Adrenal gland (tissue), 12 donors: ENCODE measurements around the gene NFATC1. TPM values are rescaled to one million over a fixed set of nuclear protein-coding genes. Genes with fewer than 3 reads are reported as not detected.

Experiments used
- DNase-seq, 7 donors: peaks; one replicate each; pipeline ENCODE4 v3.0.0-alpha.2; 2019 to 2020
- H3K27ac ChIP-seq, 5 donors: fragments of 200-600 bp; sonication (generic) in 4 of 5; 1 replicate in 3 of 5; 2 replicates in 2 of 5; pipeline versions ENCODE4 v1.5.1 to v1.8.0; 2016 to 2020; ENCODE audit warnings: mild to moderate bottlenecking in 1 of 5
- H3K27me3 ChIP-seq: fragments of 200-600 bp; 2 replicates; pipeline ENCODE4 v1.8.0; 2021
- H3K36me3 ChIP-seq, 2 donors: fragments of 200-600 bp; replicated peaks in 1 of 2; 1 replicate in 1 of 2; 2 replicates in 1 of 2; pipeline versions ENCODE4 v1.5.1 to v1.8.0; 2018 to 2022
- H3K4me1 ChIP-seq, 2 donors: fragments of 200-600 bp; replicated peaks in 1 of 2; 1 replicate in 1 of 2; 2 replicates in 1 of 2; pipeline versions ENCODE4 v1.5.1 to v1.8.0; 2018 to 2021
- H3K4me3 ChIP-seq, 4 donors: fragments of 200-600 bp; sonication (generic) in 3 of 4; one replicate each; pipeline ENCODE4 v1.5.1; 2016 to 2018
- H3K9me3 ChIP-seq, 3 donors: fragments of 200-600 bp; sonication (generic) in 1 of 3; replicated peaks in 1 of 3; 1 replicate in 2 of 3; 2 replicates in 1 of 3; pipeline versions ENCODE4 v1.5.1 to v1.8.0; 2016 to 2021
- POLR2A ChIP-seq, 2 donors: fragments of 450-650 bp; IDR thresholded peaks; one replicate each; pipeline ENCODE4 v1.6.1; 2017; ENCODE audit warnings: antibody characterized with exemption in 2 of 2, mild to moderate bottlenecking in 2 of 2, moderate library complexity in 1 of 2
- WGBS, 4 donors: extraction: QIAGEN DNeasy Blood & Tissue Kit in 2 of 4; methylation state at CpG; one replicate each; pipeline versions ENCODE4 v1.1.5 to v1.1.7; 2013 to 2017; 5-methylcytosine and 5-hydroxymethylcytosine counted together
- intact Hi-C, 2 donors: fragments of 100-400 bp; cut with DNase I; formaldehyde crosslinking; loops; one replicate each; pipeline versions ENCODE4 v1.14.1 to v1.15.0; 2022 to 2023
- polyA plus RNA-seq, 3 donors: library from polyadenylated mRNA; stranded (reverse); fragments of 200-250 nt in 2 of 3; fragments of 350-450 nt in 1 of 3; fragmentation: Illumina TruSeq in 1 of 3; extraction: RNeasy Lipid Tissue Mini Kit (QIAGEN cat#74804) in 1 of 3; gene quantifications; one replicate each; pipeline ENCODE4 v1.2.3, GENCODE V29; 2013 to 2014
- total RNA-seq, 9 donors: library from RNA; depleted of rRNA in 4 of 9; stranded (reverse); fragments of >200 nt in 4 of 9; fragments of 120-200 nt in 1 of 9; fragmentation: NEBNext Ultra II Directional in 1 of 9; extraction: Animal tissue kit (Norgen Biotek cat#: 25700) in 1 of 9; gene quantifications; one replicate each; pipeline versions ENCODE4 v1.1.0 to v1.2.4, GENCODE V29; 2013 to 2023
- TF ChIP-seq, protein P1 (sequence below), 6 experiments: fragments of 450-650 bp in 4 of 6; fragments of 200-600 bp in 2 of 6; sonication (generic) in 1 of 6; IDR thresholded peaks; 1 replicate in 5 of 6; 2 replicates in 1 of 6; pipeline versions ENCODE4 v1.5.1 to v1.8.0; 2016 to 2021; ENCODE audit warnings: antibody characterized with exemption in 6 of 6, mild to moderate bottlenecking in 2 of 6, moderate library complexity in 1 of 6
- donor health status: healthy with polysubstance abuse.
- donor health status: Bipolar disorder and iron deficiency.
- donor health status: DM: yes; HTN: yes; CAD: no.
- donor health status: DM: no; HTN: no; CAD: no.
- donor health status: DM: no; HTN: no; CAD: no.
- donor health status: DM: yes; HTN: yes; CAD: no.

NFATC1 gene
- total and polyA plus RNA-seq, 12 donors, result 0.50 to 20.9 (median 6.7) TPM

GRCh38 chr18:79545736-79546171 is 150.0 kb downstream of the NFATC1 start:
- H3K4me1 ChIP-seq, result no peaks in the 10 kb centered on the region
- TF ChIP-seq, protein P1, sequence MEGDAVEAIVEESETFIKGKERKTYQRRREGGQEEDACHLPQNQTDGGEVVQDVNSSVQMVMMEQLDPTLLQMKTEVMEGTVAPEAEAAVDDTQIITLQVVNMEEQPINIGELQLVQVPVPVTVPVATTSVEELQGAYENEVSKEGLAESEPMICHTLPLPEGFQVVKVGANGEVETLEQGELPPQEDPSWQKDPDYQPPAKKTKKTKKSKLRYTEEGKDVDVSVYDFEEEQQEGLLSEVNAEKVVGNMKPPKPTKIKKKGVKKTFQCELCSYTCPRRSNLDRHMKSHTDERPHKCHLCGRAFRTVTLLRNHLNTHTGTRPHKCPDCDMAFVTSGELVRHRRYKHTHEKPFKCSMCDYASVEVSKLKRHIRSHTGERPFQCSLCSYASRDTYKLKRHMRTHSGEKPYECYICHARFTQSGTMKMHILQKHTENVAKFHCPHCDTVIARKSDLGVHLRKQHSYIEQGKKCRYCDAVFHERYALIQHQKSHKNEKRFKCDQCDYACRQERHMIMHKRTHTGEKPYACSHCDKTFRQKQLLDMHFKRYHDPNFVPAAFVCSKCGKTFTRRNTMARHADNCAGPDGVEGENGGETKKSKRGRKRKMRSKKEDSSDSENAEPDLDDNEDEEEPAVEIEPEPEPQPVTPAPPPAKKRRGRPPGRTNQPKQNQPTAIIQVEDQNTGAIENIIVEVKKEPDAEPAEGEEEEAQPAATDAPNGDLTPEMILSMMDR (IDR thresholded peaks at IDR 0.05), result no peak
- no peak for TF ChIP-seq POLR2A (IDR thresholded peaks at IDR 0.05)
- no peak overlapping the region for H3K27ac ChIP-seq
- intact Hi-C loops, result loop anchor here in 1 of 2 donors (10.0 kb wide), 1 partner anchor 99 kb away; no protein-coding TSS in a partner anchor
- no peaks in the 10 kb centered on the region for H3K9me3 ChIP-seq
- no peak for DNase-seq
- WGBS, 4 donors, result 70 to 79% (median 75%) methylated on average over 10 to 18 of the region's 18 CpGs
- H3K27me3 ChIP-seq, result peaks cover 8% of the 10 kb centered on the region
- no peak overlapping the region for H3K4me3 ChIP-seq
- no peaks in the 10 kb centered on the region for H3K36me3 ChIP-seq

DNA sequence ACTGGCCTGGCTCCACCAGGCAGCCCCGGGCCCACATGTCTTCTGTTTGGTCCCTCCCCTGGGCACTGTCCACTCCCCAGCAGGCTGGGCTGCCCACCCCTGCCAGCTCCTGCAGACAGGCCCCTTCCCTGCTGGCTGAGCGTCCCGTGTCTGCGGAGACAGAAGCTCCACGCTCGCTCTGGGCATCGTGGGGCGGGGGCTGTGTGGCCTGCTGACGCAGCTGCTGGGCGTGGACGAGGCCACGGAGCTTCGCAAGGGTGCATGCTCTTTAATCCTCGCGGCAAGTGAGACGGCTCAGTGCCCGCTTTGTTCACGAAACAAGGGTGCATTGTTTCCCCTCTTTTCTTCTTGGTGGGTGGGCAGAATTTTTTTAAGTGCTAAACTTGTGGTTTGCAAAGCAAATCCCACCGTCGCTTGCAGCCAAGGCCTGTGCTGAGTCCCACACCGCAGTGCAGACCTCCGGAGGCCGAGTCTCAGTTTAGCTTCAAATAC is 151.1 kb downstream of the NFATC1 start:
- Histone ChIP-seq H3K36me3 (no peaks in the 10 kb centered on the region), H3K4me3 (no peak overlapping the region), H3K27me3 (peaks cover 8% of the 10 kb centered on the region), H3K9me3 (no peaks in the 10 kb centered on the region), H3K27ac (no peak overlapping the region), H3K4me1 (no peaks in the 10 kb centered on the region)
- intact Hi-C loops, result loop anchor here in 1 of 2 donors (10.0 kb wide), 1 partner anchor 98 kb away; no protein-coding TSS in a partner anchor
- no peak for TF ChIP-seq POLR2A (IDR thresholded peaks at IDR 0.05)
- TF ChIP-seq, protein P1 (IDR thresholded peaks at IDR 0.05), result no peak
- 71 to 85% (median 78%) methylated on average over 9 to 23 of the region's 23 CpGs for WGBS, 4 donors
- no peak for DNase-seq

GRCh38 chr18:79547413-79548076 is 151.8 kb downstream of the NFATC1 start:
- DNase-seq, result no peak
- TF ChIP-seq POLR2A (IDR thresholded peaks at IDR 0.05), result no peak
- TF ChIP-seq, protein P1 (IDR thresholded peaks at IDR 0.05), result no peak
- no peak overlapping the region for H3K4me3 ChIP-seq
- WGBS, 4 donors, result 54 to 82% (median 74%) methylated on average over 4 to 36 of the region's 36 CpGs
- H3K27me3 ChIP-seq, result peaks cover 8% of the 10 kb centered on the region
- intact Hi-C loops, result loop anchor here in 1 of 2 donors (10.0 kb wide), 1 partner anchor 97 kb away; no protein-coding TSS in a partner anchor
- H3K4me1 ChIP-seq, result no peaks in the 10 kb centered on the region
- H3K9me3 ChIP-seq, result no peaks in the 10 kb centered on the region
- no peak overlapping the region for H3K27ac ChIP-seq
- no peaks in the 10 kb centered on the region for H3K36me3 ChIP-seq

GRCh38 chr18:79548077-79548450 is 152.3 kb downstream of the NFATC1 start:
- peaks cover 8% of the 10 kb centered on the region for H3K27me3 ChIP-seq
- H3K36me3 ChIP-seq, result no peaks in the 10 kb centered on the region
- WGBS, 4 donors, result 83 to 93% (median 88%) methylated on average over 7 to 25 of the region's 25 CpGs
- H3K9me3 ChIP-seq, result no peaks in the 10 kb centered on the region
- no peak overlapping the region for H3K27ac ChIP-seq
- no peaks in the 10 kb centered on the region for H3K4me1 ChIP-seq
- H3K4me3 ChIP-seq, result no peak overlapping the region
- no peak for DNase-seq
- no peak for TF ChIP-seq POLR2A (IDR thresholded peaks at IDR 0.05)
- TF ChIP-seq, protein P1 (IDR thresholded peaks at IDR 0.05), result no peak
- intact Hi-C loops, result loop anchor here in 1 of 2 donors (10.0 kb wide), 1 partner anchor 97 kb away; no protein-coding TSS in a partner anchor
